Medulla oblongata (tissue), 1 donor: ENCODE measurements around the gene HMGN2.

ENCODE experiments used
- DNase-seq: peaks from one replicate; pipeline ENCODE4 v3.0.0-alpha.2; 2015; ENCODE audit errors: extremely low spot score

Gene HMGN2

DNA sequence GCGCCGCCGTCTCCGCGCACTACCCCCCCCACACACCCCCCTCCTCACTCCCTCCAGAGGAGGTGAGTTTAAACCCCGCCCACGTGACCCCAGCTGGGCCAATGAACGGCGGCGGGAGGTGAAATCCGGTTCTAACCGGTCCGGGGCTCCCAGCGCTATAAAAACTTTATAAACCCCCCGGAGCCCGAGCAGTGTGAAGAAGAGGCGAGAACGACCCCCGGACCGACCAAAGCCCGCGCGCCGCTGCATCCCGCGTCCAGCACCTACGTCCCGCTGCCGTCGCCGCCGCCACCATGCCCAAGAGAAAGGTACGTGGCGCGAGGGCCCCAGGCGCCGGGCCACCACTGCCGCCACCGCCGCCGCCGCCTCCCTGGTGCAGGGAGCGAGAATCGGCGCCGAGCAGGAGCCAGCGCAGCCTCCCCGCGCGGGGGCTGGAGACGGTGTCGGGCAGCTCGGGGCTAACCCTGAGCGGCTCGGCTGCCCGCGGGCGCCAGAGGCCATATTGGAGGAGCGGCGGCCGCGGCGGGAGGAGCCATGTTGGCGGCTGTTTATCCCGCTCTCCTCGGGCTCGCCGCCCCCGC lies at the start of gene HMGN2:
Gene HMGN2 (plus strand): TSS at position 121 of the 581 bp plus-strand sequence. CDS start 173 bp downstream, at position 294.
- peak; percentile 96 for DNase-seq

- DNase-seq: no peak
Measured at GRCh38 chr1:26429721-26430120, 42.5 kb upstream of the HMGN2 start.

DNA sequence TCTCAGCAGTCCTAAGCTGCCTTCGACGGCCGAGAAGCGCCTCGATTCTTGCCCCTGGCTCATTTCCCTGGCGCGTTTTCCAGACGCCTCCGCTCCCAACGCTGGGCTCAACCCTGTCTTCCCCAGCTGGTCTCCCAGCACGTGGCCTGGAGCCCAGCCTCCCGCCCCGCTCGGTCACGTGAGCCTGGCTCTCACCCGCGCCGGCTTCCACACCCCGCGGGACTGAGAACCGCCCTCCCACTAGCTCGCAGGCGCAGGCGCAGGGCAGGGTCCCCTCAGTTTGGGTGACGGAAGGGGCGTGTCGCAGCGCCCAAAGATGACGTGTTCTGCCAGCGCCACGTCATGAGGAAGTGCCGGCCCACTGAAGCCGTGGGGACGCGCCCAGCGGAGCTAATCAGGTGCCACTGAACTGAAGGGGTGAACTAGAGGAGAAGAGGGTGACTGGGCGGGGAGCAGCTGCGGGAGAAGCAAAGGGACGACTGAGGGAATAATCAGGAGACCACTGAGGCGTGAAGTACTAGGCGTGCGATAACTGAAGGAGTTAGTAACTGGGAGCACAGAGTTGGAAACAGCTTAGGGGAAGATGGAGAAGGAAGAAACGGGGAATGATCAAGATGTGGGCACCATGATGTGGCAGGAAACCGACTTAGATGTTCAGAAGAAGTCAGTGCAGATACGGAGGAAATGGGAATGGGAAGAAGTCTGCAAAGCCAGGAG lies 40.1 kb upstream of the HMGN2 start, which contains the start of gene DHDDS:
Gene DHDDS (plus strand): TSS at position 343 of the 717 bp plus-strand sequence. CDS start 625 bp downstream, outside the sequence.
- peak; percentile 98 for DNase-seq

DNA sequence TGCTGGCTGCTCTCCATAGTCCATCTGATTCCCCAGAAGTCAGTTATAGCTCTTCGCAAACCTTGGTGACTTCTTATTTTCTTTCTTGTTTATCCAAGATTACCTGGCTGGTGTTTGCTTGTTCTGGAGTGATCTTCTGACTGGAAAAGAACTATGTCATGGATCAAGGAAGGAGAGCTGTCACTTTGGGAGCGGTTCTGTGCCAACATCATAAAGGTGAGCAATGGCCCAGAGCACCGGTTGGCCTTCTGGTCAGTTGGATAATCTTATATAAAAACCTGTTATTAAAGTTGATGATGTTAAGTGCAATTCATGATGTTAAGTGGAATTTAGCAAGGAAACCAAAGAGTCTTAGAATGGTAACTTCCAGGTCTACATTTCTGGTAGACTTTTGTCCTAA lies 39.4 kb upstream of the HMGN2 start:
- no peak for DNase-seq

- DNase-seq: no peak
Measured at GRCh38 chr1:26434161-26434752, 38.0 kb upstream of the HMGN2 start.

DNA sequence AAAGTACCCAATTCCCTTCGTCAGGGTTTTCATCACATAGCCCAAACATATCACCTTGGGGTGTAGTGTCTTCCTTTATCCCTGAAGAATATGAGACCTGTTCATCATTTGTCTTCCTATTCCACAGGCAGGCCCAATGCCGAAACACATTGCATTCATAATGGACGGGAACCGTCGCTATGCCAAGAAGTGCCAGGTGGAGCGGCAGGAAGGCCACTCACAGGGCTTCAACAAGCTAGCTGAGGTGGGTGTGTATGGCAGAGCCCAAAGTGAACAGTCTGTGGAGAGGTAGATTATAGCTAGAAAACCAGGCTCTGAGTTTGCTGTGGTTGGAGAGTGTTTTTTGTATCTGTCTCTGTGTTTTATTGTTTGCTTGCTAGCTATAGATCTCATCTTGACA lies 34.2 kb upstream of the HMGN2 start:
- DNase-seq: no peak

GRCh38 chr1:26440259-26440658 lies 32.0 kb upstream of the HMGN2 start:
- no peak for DNase-seq

DNA sequence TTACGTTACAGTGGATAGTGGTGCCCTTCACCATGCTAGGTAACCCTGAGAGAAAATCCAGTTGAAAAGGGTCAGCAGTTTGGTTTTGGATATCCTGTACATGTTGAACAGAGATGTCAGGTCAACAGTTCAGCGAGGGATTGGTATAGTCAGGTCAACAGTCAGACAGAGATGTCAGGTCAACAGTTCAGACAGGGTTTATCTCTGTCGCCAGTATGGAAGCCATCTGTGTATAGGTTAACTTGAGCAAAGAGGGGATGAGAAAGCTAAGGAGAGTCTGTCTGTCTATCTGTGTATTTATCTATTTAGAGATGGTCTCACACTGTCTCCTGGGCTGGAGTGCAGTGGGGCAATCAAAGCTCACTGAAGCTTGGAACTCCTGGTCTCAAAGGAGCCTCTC lies 22.4 kb upstream of the HMGN2 start:
- DNase-seq: no peak

DNA sequence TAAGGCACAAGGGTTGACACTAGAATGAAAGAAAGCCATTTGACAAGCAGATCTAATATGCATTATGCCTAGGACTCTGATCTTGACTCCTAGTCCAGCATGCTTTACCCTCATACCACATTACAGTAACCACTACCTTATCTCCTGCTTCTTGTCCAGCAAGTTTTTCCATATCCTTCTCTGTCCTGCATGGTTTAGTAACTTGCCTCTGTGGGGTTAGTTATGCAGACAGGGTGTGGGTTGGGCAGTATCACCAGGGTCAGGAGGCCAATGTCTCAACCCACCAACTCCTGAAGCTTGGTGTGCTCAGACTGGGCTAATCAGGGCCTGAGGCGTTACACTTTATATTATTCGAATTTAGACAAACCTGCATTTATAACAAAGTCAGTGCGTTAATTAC lies 21.3 kb upstream of the HMGN2 start:
- no peak for DNase-seq

GRCh38 chr1:26452459-26453183 lies 19.6 kb upstream of the HMGN2 start:
- DNase-seq: no peak

GRCh38 chr1:26459148-26459547 lies 13.1 kb upstream of the HMGN2 start:
- no peak for DNase-seq

DNA sequence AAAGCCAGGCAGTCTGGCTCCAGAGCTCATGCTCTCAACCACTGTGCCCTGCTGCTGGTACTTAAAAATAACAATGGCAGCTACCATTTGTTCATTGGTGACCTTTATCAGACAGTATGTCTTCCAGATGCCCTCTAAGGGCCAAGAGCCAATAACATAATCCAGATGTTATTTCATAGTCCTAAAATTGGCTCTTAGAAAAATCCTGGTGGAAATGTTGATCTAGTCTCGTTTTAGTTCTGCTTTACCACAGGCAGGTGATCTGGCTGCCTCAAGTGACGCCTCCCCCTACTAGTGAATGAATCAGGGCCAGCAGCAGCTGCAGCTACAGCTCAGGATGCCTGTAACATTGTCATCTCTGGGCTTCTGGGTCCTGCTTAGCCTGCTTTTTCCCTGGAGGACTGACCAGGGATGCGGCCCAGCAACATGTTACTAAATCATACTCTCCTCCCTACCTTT lies 12.6 kb upstream of the HMGN2 start:
- no peak for DNase-seq

DNA sequence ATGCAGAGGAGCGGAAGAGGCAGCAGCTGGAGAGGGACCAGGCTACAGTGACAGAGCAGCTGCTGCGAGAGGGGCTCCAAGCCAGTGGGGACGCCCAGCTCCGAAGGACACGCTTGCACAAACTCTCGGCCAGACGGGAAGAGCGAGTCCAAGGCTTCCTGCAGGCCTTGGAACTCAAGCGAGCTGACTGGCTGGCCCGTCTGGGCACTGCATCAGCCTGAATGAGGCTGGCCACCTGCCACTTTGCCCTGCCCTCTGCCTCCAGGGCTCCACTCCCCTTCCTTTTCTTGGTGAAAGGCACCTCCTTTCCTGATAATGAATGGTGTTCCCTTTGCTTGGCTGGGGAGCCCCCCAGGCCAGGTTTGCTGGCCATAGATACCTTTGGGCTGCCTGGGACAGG lies 3.3 kb upstream of the HMGN2 start:
- peak; percentile 52 for DNase-seq

- no peak for DNase-seq
Measured at GRCh38 chr1:26469558-26469957, 2.7 kb upstream of the HMGN2 start.

DNA sequence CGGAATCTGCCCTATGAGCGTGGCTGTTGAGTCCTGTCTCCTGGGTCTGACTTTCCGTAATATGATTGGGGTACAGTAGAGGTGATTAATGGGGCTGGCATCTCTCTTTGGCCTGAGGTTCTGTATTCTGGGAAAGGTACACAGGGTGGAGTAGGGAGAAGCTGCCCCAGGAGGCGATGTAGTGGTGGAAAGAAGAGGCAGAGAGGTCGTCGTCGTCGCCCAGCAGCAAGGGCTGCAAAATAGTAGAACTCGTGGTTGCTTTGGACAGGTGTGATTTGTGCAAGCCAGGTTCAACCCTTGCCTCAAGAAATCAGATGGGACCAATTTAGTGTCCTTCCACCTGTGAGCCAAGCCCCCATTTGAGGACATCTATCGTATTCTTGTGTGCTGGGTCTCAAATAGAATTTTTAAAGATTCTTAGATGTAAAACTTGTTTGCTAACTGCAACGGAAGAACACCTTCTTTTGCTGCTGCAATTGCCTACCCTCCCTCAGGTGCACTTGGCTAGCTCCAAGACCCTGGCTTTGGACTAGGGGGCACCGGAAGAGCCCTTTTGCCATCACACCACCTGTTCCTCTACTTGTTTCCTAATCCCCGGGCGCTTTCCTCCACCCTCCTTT lies 1.3 kb upstream of the HMGN2 start:
- DNase-seq: no peak

GRCh38 chr1:26471498-26472319 lies 531 bp upstream of the HMGN2 start:
- peak; percentile 52 for DNase-seq

DNA sequence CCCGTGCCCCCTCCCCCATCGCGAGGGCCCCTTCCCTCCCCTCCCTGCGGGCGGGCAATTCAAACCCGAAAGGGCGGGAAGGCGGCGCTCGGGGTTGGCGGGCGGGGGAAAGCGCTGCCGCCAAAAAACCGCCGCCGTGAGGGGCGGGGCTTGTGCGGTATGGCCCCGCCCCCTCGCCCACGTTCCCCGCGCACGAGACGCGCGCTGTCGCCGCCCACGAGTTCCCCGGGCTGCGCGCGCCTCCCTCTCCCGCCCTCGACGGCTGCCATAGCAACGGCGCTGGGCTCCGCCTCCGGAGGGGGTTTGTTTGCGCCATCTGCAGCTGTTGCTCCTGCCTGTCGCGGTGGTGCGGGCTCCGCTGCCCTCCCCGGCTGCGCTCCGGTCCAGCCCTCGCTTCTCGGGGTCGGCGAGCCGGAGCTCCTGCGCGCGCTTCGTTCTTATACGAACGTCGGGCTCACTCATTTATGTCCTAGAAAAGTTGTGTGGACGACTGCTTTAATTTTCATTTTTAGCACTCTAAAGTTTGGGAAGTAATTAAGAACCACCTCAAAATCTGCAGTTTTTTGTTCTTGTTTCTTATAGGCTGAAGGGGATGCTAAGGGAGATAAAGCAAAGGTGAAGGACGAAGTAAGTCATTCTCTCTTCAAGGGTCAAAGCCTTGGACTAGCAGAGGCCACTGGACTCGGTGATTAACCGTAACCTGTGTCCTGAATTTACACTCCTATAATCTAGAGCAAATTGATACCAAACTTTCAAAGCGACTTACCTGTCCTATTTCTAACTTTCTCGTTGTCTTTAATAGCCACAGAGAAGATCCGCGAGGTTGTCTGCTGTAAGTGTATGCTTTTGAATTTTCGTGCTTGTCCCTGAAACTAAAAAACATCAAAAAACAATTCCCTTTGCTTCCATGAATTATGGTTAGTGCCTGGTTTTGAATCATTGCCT lies 933 bp downstream of the HMGN2 start:
- DNase-seq: peak; percentile 97

- DNase-seq: no peak
Measured at GRCh38 chr1:26474818-26475217, 2.6 kb downstream of the HMGN2 start.

- DNase-seq: no peak
Measured at GRCh38 chr1:26475989-26476388, 3.7 kb downstream of the HMGN2 start.

DNA sequence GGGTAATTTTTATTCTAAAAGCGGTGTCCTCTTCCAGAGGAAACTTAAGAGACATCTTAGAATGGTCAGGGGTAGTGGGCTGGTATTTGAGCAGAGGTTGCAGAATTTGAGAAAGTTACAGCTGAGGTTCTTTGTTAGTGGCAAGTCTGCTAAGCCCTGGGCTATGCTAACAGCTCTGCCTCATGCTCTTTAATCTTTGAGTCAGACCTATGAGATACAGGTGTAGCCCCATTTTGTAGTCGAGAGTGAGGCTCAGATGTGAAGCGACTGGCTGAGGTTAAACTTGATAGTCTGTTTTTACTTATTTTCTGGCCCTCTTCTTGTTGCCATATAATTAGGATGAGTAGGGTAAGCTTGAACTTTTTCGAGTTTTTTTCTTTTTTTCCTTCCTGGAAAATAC lies 4.7 kb downstream of the HMGN2 start:
- DNase-seq: no peak
